GM18517 (cell line): ENCODE data around the gene SYNE4.

ENCODE experiments used
- ATAC-seq: cut with Tn5 transposase; IDR thresholded peaks from one replicate; pipeline ENCODE4 v1.9.1; 2021; ENCODE audit warnings: mild to moderate bottlenecking, moderate library complexity; ENCODE audit not compliant: unreplicated experiment

The SYNE4 gene

DNA sequence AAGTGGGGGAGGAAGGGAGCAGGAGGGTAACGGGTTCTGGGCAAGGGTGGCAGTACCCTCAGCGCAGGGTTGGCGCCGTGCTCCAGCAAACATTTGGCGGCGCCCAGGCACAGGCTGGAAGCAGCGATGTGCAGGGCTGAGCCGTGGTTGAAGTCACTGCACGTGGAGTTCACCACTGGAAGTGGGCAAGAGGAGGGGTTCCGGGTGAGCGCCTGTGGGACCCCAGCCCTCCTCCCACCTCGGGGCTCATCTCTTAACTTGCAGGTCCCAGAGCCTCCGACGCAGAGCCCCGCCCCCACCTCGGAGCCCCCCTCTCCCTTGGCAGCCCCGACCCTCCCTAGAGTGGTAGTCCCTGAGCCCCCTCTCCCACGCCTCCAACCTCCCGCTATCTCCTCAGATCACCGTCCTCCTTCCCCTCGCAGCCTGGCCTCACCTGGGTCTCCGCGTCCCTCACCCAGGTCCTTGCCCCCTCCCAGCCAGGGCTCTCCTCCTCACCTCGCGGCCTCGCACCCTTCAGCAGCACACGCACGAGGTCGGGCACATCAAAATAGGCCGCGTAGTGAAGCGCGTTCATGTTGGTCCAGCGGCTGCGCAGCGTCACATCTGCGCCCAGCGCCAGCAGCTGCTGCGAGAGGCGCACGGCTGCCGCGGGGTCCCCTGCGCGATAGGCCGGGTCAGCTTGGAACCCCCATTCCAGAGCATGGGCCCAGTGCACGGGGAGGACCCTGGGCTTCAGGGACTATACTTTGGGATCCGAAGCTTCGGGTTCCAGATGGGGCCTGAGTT, 17.7 kb upstream of the SYNE4 start:
- no peak for ATAC-seq

DNA sequence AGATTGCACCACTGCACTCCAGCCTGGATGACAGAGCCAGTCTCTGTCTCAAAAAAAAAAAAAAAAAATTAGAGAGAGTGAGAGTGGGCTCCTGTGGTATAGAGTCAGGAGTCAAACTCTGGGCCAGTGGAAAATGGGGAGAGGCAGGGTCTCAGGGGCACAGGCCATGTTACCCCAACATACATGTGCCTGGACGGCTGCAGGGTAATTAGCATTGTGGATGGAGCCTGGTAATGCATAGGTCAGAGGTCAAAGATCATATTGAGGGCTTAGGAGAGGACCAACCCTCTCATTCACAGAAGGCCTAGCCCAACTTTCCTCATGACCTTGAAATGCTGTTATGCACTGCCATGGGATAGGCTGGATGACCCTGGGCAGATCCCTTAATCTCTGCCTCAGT, 16.9 kb upstream of the SYNE4 start:
- no peak for ATAC-seq

DNA sequence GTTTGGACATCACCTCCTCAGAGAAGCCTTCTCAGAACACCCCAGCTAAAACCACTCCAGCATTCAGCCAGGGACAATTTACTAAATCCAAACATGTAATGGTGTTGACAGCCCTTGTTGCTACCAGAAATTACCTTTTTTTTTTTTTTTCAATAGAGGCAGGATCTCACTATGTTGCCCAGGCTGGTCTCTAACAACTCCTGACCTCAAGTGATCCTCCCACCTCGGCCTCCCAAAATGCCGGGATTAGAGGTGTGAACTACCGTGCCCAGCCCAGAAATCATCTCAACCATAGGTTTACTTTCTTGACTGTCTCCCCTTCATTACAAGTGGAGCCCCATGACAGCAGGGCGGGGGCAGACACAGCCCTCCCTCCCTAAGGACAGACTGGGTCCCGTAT, 14.8 kb upstream of the SYNE4 start:
- ATAC-seq = no peak

DNA sequence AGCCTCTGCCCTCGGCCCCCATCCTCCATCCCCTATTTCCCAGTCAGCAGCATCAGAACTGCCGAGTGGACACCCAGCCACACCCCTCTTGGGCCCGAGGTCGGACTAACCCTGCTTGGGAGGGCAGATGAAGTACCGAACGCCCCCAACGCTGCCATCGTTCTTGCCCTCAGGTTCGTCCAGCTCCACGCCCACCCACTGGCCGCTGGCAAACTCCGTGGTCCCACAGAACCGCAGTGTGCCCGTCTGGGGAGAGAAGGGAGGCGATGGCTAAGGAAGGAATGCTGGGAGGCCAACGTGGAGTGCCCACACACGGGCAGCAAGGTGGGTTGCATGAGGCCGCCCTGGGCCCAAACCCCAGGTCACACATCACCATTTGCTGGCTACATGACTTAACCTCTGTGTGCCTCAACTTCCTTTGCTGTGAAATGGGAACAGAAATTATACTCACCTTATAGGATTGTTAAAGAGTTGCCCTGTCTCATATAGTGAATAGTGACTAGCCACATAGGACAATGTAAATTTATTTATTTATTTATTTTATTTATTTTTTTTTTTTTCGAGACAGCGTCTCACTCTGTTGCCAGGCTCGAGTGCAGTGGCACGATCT, 10.6 kb upstream of the SYNE4 start:
- ATAC-seq = no peak

DNA sequence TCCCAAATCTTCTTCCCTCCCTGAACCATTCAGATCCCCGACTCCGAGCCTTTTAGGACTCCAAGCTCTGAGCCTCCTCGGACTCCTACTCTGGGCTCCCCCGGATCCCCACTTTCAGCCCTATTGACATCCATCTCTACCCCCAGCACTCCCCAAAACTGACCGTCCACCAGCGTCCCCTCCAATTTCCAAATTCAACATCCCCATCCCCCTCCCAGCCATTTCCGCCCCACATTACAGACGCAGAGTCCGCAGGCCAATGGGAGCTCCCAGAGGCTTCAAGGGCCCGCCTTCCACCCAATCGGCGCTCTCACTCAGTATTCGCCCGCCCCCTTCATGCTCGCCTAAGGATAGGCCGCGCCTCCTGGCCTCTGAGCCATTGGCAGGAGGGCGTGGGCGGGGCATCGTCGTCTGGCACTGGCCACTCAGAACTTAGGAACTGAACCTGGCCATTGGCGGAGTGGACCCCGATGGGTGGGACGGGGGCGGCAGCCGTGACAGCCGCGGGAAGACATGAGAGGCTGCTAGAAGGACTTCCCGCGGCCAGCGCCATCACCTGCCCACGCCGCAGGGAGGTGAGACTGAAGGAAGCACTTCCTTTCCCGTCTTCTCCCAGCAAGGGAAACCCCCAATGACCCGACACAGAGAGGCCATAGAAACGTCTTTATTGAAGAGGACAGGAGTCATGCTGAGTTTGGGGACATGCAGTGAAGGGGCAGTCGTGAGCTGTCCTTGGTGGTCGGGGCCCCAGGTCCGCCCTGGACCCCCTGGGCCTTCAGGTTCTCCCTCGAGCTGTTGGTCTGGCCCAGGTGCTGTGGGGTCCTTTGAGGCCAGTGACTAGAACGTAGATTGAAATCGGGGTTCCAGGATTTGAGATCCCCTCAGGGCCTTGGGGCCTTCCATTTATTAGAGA, 5.7 kb upstream of the SYNE4 start, which contains the start of gene ALKBH6:
ALKBH6 (minus strand) TSS at position 202 of the 913 bp plus-strand sequence. CDS start 816 bp downstream, outside the sequence.
- peak; percentile 93 for ATAC-seq

DNA sequence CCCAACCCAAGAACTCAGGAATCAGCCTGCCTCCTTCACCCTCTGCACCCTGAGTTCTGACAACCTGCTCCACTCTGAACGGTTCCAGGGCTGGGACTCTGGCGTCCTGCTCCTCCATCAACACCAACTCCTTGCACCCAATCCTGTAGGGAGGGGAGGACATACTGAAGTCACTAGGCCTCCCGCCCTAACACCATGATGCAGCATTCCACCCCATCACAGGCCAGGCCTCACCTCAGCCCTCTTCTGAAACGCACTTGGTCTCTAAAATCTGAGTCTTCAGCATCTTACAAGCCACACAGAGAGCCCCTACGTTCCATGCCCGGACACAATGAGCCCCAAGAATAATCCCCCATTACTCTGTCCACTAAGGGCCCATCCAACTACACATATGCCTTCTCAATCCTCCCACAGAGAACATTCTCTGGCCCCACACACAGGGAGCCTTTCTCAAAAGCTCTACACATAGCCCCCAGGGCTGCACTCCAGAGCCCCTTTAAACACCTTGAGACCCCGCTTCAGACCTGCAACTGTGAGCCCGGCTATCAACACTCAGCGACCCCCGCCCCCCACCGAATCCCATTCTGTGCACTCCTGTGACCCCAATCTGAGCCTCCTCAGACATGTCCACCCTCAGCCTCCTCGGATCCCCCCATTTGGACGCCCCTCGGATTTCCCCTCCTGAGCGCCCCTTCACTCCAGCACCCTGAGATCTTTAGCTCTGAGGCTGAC, 4.8 kb upstream of the SYNE4 start:
- ATAC-seq = no peak

DNA sequence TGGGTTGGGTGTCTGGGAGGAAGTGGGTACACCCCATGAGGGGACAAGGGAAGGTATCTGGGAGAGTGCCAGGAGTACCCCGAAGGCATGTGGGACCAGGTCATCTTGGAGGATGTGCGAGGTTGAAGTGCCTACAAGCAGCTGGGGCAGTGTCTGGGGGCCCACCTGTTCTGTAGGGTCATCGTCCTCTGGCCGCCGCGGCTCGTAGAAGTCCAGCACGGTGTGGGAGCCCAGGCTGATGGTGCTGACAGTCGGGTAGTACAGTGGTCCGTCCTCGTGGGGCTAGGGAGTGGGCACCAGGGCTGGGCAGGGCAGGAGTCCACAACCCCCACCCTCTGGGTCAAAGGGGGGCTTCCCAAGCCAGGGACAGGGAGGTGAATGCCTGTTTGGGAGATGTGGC, 1.8 kb upstream of the SYNE4 start:
- no peak for ATAC-seq

DNA sequence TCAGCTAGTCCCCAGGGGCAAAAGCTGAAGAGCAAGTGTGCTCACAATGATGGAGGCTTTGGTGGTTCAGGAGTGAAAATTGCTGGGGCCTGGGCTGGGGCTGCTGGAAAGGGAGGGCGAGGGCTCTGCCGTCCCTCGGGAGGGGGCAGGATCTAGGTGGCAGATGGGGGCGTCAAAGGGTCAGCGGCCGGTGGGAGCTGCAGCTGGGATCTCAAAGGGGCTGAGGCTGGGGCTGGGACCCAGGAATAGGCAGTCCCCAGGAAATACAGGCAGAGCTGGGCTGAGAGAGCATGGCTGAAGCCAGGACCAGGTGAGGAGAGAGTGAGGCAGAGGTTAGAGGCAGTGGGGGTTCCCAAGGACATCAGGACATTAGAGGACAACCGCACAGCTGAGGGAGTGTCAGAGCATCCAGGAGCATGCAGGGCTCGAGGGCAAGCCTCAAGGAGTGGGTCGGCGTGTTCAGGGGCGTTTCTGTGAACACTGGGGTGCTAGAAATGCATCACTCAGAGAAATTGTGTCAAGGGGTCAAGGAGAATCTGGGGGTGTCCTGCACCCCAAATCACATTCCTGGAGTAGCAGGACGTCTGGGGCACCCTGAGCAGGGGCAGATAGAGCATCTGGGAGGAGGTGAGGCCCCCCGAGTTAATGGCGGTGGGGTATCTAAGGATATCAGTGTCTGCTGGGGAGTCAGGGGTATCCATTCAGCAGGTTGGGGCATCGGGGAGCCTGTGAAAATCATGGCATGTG, 1.2 kb upstream of the SYNE4 start:
- ATAC-seq = no peak

DNA sequence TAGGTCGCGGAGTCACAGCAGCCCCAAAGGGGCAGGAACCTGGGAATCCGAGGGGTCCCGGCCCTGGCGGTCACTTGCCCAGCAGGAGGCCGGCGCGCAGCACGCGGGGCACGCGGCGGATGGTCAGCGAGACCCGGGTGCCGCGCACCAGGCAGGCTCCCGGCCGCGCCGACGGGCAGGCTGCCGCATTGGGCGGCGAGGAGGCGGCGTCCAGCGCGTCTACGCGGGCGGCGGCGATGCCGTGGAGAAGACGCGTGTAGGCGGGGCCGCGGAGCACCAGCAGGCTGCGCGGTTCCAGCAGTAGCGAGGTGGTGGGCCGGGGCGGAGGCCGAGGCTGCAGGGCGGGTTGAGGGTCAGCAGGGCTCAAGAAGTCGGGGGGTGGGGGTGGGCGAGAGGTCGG, 607 bp upstream of the SYNE4 start:
- no peak for ATAC-seq

DNA sequence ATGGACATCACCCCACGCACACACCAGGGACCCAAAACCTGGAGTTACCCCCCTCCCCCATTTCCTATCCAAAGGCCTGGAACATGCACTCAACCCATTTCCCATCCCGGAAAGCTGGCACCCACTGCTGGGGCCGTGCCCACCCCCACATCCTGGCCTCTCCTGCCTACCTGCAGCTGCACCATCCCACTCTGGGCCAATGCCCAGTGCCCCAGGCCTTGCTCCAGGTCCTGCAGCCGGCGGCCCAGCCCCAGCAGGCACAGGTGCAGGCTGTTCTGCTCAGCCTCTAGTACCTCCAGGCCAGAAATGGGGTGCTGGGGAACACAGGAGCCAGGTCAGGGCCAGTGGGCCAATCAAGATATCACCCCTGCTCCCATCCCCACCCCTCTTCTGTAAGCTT, 1.7 kb downstream of the SYNE4 start:
- no peak for ATAC-seq

DNA sequence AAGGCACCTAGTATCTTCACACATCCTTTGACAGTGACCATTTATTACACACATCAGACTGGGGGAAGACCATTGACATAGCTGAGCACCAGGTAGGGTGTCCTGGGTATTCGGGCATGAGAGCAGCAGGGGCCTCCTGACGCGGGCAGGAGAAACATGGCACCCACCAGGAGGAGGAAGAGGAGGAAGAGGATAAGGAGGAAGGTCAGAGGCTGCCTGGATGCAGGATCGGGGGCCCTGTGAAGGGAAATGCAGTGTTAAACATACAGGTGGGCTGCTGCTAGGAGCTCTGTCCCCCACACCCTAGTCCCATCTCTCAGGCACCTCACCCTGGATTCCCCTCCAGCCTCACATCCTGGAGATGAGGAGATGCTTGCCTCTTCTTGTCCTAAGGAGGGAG, 5.3 kb downstream of the SYNE4 start:
- ATAC-seq = no peak

DNA sequence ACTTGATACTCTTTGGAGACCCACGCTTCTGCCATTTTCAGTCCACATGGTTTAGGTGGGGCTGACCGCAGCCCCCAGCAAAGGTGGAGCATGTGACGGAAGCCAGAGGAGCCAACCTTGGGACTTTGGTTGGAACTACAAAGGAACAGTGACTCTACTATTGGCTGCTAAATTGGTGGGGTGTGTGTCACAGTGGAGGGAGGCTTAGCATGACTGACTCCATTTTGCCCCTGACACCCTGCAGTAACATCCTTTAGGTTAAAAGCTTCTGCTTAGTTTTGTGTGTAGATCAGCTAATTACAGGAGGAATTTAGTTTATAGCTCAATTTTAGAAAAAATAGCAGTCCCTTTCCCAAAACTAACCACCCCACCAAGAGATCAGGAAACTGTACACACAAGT, 7.0 kb downstream of the SYNE4 start:
- ATAC-seq = no peak

DNA sequence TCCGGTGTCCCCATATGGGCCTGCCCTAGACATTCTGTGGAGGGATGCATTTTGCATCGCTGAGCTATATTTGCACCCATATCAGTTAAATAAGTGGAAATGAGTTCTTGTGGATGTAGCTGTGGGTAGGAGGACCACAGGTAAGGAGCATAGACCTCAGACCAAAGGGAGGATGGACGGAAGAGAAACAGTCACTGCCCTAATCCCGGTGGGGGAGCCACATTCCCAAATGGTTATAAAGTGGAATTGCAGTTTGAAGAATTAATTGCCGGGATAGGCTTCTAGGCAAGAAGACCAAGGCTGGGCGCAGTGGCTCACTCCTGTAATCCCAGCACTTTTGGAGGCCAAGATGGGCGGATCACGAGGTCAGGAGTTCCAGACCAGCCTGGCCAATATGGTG, 11.8 kb downstream of the SYNE4 start:
- no peak for ATAC-seq

DNA sequence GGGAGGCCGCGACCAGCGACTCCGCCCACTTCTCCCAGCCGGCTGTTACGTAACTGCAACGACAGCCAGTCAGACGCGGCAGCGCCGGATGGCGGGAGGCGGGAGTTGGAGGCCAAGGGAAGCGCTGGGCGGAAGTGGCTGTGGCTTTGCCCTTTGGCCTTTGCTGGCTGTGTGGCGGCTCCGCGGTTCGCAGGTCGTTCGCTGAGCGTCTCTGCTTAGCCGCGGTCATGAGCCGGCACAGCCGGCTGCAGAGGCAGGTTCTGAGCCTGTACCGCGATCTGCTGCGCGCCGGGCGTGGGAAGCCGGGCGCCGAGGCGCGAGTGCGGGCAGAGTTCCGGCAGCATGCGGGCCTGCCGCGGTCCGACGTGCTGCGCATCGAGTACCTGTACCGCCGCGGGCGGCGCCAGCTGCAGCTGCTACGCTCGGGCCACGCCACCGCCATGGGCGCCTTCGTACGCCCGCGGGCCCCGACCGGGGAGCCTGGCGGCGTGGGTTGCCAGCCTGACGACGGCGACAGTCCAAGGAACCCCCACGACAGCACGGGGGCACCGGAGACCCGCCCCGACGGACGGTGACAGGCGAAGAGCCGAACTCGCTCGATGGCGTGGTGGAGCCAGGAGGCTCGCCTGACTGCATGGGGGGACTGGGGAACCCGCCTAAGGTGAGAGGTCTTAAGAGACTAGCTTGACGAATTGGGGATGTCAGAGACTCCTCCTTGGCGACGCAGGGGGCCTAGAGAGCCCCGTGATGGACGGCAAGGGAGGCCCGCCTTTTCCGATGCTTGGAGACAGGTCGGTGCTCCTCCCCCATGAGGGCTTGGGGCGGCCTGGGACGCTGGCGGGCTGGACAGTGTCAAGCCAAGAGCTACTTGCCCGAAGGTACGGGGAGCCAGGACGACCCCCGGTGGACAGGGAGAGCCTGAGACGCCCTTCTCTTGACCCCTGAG, 13.3 kb downstream of the SYNE4 start, which contains the start of gene SDHAF1:
SDHAF1 (plus strand) TSS at position 141 of the 946 bp plus-strand sequence; CDS start at position 228, 87 bp downstream.
- ATAC-seq = peak; percentile 82

DNA sequence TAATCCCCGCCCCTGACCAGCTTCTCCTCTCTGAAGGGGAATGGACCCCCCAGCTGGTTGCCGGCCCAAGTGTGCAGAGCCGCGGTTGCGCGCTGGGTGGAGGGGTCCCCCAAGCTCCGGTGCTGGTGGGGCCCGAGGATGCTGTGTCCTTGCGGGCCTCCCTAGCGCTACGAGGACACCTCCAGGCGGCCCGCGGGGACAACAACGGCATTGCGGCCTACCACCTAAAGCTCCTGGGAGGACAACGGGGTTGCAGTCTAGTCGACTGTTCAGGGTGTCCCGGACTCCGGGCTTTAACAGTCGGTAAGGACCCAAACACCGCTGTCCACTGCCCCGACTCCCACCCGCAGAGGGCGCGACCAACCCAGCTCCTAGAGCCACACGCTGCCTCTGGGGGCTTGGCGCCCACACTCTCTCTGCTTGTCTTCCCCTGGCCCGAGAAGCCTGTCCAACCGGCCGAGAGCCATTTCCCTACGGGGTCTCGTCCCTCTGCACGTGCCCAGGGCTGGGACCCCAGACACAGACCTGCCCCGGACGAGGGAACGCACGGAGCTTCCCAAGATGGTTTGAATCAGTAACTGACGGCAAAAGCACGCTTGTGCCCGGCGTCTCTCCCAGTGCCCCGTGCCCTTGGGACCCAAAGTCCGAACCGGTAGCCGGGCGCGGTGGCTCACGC, 14.6 kb downstream of the SYNE4 start:
- ATAC-seq = no peak

DNA sequence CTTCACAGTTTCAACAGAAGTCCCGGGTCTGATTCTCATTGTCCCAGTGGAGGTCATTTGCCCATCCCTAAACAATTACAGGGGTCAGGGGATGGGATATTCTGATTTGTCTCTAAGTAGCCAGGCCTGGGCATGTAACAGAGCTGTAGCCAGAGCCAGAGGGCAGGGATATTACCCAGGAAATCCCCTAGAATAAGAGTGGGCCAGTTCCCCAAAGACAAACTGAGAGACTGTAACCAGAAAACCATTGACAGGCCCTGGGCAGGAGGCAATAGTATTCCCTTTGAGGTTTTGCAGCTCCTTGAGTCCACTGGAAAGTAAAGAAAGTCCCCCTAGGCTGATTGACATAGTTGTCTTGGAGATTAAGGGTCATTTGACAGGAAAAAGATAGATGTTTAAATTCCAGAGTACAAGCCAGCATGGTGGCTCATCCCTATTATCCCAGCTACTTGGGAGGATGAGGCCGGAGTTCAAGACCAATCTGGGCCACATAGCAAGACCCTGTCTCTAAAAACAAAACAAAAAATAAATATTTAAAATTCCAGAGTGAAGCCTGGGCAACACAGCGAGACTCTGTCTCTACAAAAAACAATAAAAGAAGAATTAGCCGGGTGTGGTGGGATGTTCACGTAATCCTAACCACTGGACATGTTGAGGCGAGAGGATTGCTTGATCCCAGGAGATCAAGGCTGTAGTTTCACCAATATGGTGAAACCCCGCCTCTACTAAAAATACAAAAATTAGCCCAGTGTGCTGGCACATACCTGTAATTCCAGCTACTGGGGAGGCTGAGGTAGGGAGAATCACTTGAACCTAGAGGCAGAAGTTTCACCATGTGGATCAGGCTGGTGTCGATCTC, 15.5 kb downstream of the SYNE4 start:
- no peak for ATAC-seq

DNA sequence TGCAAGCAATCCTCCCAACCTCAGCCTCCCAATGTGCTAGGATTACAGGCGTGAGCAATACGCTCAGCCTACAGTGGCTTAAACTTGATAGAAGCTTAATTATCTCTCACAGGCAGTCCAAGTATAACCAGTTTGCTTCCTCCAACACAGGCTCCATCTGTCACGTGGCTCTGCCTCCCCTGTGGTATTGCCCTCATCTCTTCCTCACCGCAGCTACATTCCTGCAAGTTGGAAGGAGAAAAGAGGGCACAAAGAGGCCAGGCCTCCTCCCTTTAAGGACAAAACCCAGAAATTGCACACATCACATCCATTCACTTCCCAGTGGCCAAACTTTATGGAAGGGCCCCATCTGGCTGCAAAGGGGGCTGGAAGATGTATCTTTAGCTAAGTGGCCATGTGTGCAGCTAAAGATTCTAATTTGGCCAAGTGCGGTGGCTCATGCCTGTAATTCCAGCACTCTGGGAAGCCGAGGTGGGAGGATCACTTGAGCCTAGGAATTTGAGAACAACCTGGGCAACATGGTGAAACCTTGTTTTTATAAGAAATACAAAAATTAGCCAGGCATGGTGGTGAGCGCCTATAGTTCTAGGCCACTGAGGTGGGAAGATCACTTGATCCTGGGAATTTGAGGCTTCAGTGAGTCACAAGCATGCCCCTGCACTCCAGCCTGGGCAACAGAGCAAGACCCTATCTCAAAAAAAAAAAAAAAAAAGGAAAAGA, 16.7 kb downstream of the SYNE4 start:
- ATAC-seq = no peak
